Measurements from ENCODE around the gene UQCR10. TPM values are rescaled to one million over a fixed set of nuclear protein-coding genes. Genes with fewer than 3 reads are reported as not detected.
A peak's percentile ranks its signal among the peaks of the same experiment; 100 is the strongest.

UQCR10 gene
- total RNA-seq, 1 donor from 2014 or later, result 116 TPM

DNA sequence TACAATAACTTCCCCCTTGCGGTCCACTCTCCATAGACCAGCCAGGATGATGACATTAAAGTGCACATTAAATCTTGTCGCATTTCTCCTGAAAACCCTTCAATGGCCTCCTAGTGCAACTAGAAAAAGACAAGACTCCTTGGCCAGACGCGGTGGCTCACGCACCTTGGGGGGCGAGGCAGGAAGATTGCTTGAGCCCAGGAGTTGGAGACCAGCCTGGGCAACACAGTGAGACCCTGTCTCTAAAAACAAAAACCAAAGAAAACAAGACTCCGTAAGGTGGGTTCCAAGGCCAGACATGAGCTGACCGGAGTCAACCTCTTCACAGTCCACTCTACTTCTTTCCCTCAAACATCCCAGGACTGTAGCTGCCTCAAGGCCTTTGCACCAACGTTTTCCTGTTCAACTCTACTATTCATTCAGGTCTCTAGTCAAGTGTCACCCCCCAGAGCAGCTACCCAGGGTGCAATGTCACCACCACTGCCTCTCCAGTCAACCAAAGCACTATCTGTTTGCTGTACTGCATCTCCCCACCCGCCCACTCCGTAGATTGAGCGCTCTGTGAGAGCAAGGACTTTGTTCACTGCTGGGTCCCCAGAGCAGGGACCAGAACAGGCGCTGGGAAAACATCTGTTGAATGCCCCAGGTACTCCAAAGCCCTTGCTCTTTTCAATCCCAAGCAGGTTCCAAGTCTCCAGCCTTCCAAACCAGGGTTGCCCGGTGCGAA is 1.1 kb upstream of the UQCR10 start:
- no peak for DNase-seq (ENCODE audit: low read depth, low spot score)
- H3K27ac Mint-ChIP-seq (ENCODE audit: unreplicated experiment), result peak overlapping the region; percentile 99

DNA sequence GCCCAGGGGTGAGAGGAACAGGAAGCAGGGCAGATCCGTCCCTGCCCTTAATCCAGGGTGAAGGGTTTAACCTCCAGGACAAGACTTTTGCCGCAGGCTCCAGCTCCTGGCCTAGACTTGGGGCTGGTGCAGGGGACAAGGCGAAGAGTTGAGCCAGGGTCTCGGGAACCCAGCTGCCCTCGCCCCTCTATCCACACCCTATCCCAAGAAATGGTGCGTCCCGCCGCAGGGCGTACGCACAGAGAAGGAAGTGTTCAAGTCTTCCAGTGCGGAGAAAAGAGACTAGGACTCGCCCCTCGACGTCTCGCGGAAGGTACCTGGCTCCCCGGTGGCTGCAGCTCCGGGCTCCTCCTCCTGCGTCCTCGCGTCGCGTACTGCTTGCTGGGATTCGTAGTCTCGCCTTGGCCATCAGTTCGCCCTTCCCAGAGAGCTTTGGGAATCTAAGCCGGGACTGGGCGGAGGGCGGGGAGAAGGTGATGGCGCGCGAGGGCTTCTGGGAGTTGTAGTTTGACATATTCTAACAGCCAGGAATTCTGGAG is 468 bp upstream of the UQCR10 start, which contains the start of gene ZMAT5:
TSS of gene ZMAT5 (minus strand) at position 376 of the 539 bp plus-strand sequence. CDS start 18,463 bp downstream, outside the sequence.
- peak; percentile 86 for DNase-seq (ENCODE audit: low read depth, low spot score)
- peak within 1 kb of the TSS; percentile 99 for H3K4me3 Mint-ChIP-seq
- H3K4me1 Mint-ChIP-seq, result peaks cover 28% of the 10 kb centered on the region
- no peaks in the 10 kb centered on the region for H3K27me3 Mint-ChIP-seq (ENCODE audit: low read depth)
- peaks cover 2% of the 10 kb centered on the region for H3K36me3 Mint-ChIP-seq (ENCODE audit: low read depth)
- TF ChIP-seq, protein P1, sequence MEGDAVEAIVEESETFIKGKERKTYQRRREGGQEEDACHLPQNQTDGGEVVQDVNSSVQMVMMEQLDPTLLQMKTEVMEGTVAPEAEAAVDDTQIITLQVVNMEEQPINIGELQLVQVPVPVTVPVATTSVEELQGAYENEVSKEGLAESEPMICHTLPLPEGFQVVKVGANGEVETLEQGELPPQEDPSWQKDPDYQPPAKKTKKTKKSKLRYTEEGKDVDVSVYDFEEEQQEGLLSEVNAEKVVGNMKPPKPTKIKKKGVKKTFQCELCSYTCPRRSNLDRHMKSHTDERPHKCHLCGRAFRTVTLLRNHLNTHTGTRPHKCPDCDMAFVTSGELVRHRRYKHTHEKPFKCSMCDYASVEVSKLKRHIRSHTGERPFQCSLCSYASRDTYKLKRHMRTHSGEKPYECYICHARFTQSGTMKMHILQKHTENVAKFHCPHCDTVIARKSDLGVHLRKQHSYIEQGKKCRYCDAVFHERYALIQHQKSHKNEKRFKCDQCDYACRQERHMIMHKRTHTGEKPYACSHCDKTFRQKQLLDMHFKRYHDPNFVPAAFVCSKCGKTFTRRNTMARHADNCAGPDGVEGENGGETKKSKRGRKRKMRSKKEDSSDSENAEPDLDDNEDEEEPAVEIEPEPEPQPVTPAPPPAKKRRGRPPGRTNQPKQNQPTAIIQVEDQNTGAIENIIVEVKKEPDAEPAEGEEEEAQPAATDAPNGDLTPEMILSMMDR (conservative IDR thresholded peaks at IDR 0.05), result no peak
- H3K9me3 Mint-ChIP-seq, result no peaks in the 10 kb centered on the region
- peak within 1 kb of the TSS; percentile 99 for H3K27ac Mint-ChIP-seq (ENCODE audit: unreplicated experiment)

More for the DNA sequence above, 1.1 kb upstream of the UQCR10 start:
- TF ChIP-seq, protein P1 (conservative IDR thresholded peaks at IDR 0.05), result no peak
- no peaks in the 10 kb centered on the region for H3K9me3 Mint-ChIP-seq
- peak overlapping the region; percentile 99 for H3K4me3 Mint-ChIP-seq
- peaks cover 2% of the 10 kb centered on the region for H3K36me3 Mint-ChIP-seq (ENCODE audit: low read depth)
- no peaks in the 10 kb centered on the region for H3K27me3 Mint-ChIP-seq (ENCODE audit: low read depth)
- H3K4me1 Mint-ChIP-seq, result peaks cover 28% of the 10 kb centered on the region

DNA sequence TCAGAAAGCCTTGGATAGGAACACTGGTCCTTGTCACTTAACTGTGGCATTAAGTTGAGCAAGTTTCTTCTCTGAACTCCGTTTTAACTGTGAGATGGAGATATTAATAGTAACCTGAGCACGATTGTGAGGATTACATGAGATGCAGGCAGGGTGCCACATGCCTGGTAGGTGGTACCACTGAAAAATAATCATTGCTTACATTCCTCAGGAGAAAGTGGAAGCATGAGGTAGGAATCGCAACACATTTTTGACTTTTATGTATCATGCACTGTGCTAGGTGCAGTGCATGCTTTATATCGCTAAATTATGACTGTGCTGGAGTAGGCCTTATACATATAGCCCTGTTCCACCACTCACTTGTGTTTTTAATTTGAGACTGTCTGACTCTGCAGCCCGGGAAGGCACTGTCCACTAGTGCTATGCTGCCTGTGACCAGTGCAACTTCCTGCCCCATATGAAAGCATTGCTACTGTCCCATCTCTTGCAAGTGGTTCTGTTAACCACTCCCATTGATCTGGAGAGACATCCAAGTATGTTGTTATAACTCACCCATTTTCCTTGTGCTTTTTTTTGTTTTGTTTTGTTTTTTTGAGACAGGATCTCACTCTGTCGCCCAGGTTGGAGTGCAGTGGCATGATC is 1.0 kb downstream of the UQCR10 start:
- peak overlapping the region; percentile 99 for H3K4me3 Mint-ChIP-seq
- no peaks in the 10 kb centered on the region for H3K9me3 Mint-ChIP-seq

DNA sequence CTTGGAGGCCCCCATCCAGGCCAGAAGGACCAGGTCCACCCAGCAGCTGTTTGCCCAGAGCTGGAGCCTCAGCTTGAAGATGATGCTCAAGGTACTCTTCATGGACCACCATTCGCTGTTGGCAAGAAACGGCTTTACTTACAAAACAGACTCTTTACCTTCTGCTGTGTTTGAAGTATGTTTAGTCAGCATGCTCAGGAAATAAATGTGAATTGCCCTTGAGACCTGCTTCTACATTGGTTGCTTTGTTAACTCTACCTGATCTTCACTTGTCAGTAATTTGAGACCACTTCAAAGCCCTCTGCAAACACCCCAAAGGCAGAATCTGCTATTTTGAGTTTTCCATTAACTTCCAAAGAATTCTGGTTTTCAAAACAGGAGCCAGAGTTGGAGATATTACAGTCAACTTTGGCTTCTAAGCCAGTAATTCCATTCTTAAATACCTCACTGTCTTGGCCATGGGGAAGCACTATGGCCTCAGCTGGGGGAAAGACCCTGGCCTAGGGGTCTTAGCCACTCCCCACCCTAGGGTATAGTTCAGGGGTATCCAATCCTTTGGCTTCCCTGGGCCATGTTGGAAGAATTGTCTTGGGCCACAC is 2.7 kb downstream of the UQCR10 start:
- Mint-ChIP-seq H3K9me3 (no peaks in the 10 kb centered on the region), H3K36me3 (ENCODE audit: low read depth) (peaks cover 2% of the 10 kb centered on the region), H3K27ac (ENCODE audit: unreplicated experiment) (no peak overlapping the region), H3K4me3 (peak overlapping the region; percentile 76), H3K27me3 (ENCODE audit: low read depth) (no peaks in the 10 kb centered on the region), H3K4me1 (peaks cover 28% of the 10 kb centered on the region)
- no peak for DNase-seq (ENCODE audit: low read depth, low spot score)
- TF ChIP-seq, protein P1 (conservative IDR thresholded peaks at IDR 0.05), result no peak

More for the DNA sequence above, 1.0 kb downstream of the UQCR10 start:
- DNase-seq (ENCODE audit: low read depth, low spot score), result no peak
- Mint-ChIP-seq H3K27ac (ENCODE audit: unreplicated experiment) (peak overlapping the region; percentile 50), H3K4me1 (peaks cover 28% of the 10 kb centered on the region), H3K27me3 (ENCODE audit: low read depth) (no peaks in the 10 kb centered on the region), H3K36me3 (ENCODE audit: low read depth) (peaks cover 2% of the 10 kb centered on the region)
- TF ChIP-seq, protein P1 (conservative IDR thresholded peaks at IDR 0.05), result no peak

DNA sequence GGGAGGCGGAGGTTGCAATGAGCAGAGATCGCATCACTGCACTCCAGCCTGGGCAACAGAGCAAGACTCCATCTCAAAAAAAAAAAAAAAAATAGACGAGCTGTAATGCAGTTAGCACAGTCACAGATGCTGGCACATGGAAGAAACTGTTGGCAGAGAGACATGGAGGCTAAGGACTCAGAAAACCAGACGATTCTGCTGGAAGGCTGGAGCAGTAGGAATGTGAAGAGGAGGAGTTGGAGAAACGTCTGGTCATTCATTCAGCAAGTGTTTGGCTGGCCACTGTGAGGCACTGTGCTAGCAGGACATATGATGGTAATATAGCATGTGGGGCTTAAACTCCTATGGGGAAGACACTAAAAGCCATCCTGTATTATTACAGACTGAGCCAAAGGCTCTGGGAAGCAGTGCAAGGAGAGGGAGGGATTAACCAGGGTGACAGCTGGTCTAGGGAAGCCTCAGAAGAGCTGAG is 5.0 kb downstream of the UQCR10 start:
- H3K27ac Mint-ChIP-seq (ENCODE audit: unreplicated experiment), result peak overlapping the region; percentile 9
- TF ChIP-seq, protein P1 (conservative IDR thresholded peaks at IDR 0.05), result peak; percentile 41
- H3K36me3 Mint-ChIP-seq (ENCODE audit: low read depth), result peaks cover 2% of the 10 kb centered on the region
- H3K4me1 Mint-ChIP-seq, result peaks cover 12% of the 10 kb centered on the region
- no peaks in the 10 kb centered on the region for H3K27me3 Mint-ChIP-seq (ENCODE audit: low read depth)
- no peaks in the 10 kb centered on the region for H3K9me3 Mint-ChIP-seq
- peak overlapping the region; percentile 81 for H3K4me3 Mint-ChIP-seq
- DNase-seq (ENCODE audit: low read depth, low spot score), result no peak
